KG1 (cell line): ENCODE measurements around the gene MCF2L2.
A peak's percentile ranks its signal among the peaks of the same experiment; 100 is the strongest.
"Not testable (repeated sequence)": the region's sequence is repeated elsewhere in the genome, so short reads cannot be mapped to it uniquely, and the experiment has no call there.

ENCODE experiments used
- DNase-seq: peaks from one replicate; lab custom pipeline; 2025; lab: John Stamatoyannopoulos, UW

Gene MCF2L2

DNA sequence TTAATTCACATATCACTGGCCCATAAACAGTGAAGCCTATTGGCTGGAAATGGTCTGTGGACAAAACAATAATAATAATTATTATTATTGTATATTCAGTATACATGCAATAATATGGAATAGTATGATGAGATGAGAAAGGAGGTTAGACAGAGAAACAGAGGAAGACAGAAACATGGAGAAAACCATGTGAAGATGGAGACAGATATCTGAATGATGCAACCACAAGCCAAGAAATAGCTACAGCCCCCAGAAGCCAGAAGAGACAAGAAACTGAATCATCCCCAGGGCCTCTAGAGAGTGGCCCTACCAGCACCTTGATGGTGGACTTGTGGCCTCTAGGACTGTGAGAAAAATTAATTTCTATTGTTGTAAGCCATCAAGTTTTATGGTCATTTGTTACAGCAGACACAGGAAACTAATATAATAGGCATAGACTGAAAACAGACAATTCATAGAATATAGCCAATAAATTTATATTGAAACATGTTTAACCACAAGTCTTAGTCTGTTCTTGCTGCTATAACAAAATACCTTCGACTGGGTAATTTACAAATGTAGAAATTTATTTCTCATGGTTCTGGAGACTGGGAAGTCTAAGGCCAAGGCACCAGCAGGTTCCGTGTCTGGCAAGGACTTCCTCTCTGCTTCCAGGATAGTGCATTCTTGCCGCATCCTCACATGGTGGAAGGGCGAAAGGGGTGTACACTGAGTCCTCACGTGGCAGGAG, 31.6 kb downstream of the MCF2L2 start:
- DNase-seq, result no peak

- DNase-seq, result no peak
Measured at GRCh38 chr3:183394150-183394549, 34.3 kb downstream of the MCF2L2 start.

GRCh38 chr3:183393625-183394024, 34.8 kb downstream of the MCF2L2 start:
- no peak for DNase-seq

GRCh38 chr3:183392186-183393034, 36.0 kb downstream of the MCF2L2 start:
- no peak for DNase-seq

DNA sequence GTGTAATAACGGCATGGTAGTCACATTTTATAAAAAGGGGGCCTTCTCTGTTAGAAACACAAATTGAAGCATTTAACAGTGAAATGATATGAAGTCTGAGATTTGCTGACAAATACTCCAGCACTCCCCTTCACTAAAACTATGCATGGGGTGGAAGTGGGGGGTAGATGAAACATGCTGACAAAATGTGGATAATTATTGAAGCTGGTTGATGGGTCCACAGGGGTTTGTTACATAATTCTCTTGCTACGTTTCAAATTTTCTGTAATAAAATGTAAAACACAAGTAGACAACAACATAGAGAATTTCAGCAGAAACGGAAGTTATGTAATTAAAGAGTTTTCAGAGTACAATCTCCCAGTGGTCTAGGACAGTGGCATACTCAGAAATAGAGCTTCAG, 37.0 kb downstream of the MCF2L2 start:
- no peak for DNase-seq

- no peak for DNase-seq
Measured at GRCh38 chr3:183390844-183391243, 37.6 kb downstream of the MCF2L2 start.

DNA sequence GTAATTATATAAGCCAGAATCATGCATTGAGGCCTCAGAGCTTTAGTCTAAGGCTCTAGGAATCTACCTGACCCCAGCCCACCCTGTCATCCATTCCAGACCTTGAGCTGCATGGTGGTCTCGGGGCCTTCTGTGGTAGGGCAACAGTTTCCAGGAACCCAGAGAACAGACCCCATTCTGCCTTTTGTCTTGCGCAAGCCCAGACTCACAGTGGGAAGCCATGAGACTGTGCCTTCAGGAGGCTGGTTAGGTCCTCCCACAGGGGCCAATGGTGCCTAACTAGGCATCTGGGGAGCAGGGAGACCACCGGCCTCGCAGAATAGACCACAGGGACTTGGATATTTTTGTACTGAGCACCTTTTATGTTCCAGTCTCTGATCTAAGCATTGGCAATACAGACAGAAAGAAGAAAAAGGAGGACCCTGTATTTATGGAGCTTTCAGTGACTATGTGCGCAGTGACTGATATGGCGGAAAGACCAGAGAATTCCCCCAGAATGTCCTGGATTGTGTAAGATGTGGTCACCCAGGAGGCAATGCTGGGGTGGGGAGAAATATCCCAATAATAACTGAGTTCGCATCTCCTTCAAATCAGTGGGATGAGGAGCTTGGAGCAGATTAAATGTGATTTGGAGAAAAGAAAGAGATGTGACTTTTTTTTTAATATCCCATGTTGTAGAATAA, 40.1 kb downstream of the MCF2L2 start:
- DNase-seq, result no peak

GRCh38 chr3:183387797-183388196, 40.6 kb downstream of the MCF2L2 start:
- DNase-seq, result no peak

DNA sequence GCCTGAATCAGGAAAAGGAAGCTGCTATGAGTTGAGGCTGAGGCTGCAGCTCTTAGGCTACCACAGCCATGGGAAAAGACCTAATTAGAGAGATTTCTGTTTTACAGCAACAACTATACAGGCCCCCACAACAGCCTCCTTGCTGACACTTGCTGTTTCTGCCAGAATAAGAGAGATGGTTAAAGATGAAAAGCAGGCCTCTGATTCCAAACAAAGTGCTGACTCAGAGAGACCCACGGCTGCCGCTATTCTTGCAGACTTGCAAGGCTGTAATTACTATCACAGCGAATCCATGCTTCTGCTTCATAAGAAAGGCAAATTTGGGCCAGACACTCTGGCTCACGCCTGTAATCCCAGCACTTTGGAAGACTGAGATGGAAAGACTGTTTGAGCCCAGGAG, 41.8 kb downstream of the MCF2L2 start:
- DNase-seq, result no peak

- DNase-seq, result peak; percentile 40
Measured at GRCh38 chr3:183385698-183386613, 42.5 kb downstream of the MCF2L2 start.

- no peak for DNase-seq
Measured at GRCh38 chr3:183381673-183382072, 46.7 kb downstream of the MCF2L2 start.

DNA sequence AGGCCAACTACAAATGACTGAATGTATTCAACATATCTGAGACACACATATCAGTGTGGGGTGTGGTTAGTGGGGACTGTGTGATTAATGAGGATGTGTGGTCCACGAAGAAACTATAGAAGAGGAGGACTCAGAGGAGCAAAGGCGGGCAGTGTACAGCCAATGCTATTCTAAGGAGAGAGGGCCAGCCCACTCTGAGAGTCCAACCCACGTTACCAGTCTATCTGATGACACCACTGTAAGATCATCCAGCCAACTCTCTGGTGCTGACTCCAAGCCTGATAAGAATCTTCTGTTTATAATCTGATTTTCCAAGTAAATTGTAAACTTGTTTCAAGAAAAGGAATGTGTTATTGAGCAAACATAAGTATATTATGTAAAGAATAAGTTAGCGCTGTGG, 47.2 kb downstream of the MCF2L2 start:
- no peak for DNase-seq

GRCh38 chr3:183378951-183379350, 49.5 kb downstream of the MCF2L2 start:
- DNase-seq, result no peak

- DNase-seq, result no peak
Measured at GRCh38 chr3:183378545-183378944, 49.9 kb downstream of the MCF2L2 start.

DNA sequence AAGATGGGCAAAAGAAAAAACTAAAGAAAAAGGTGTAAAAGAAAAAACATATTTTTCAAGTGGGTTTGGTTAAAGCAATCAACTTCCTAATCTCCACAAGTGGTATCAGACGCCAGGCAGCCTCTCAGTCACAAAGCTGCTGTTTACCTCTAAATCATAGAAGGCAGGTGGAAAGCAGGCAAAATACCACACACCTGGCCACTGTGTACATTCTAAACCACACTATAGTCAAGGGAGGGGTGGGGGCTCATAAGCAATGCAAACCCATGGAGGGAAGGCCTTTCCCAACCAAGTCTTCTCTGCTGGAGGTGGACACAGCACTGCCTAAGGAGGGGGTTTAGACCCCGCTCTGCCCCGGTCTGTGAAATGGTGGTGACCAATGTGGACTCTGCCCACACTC, 50.4 kb downstream of the MCF2L2 start:
- DNase-seq, result no peak

DNA sequence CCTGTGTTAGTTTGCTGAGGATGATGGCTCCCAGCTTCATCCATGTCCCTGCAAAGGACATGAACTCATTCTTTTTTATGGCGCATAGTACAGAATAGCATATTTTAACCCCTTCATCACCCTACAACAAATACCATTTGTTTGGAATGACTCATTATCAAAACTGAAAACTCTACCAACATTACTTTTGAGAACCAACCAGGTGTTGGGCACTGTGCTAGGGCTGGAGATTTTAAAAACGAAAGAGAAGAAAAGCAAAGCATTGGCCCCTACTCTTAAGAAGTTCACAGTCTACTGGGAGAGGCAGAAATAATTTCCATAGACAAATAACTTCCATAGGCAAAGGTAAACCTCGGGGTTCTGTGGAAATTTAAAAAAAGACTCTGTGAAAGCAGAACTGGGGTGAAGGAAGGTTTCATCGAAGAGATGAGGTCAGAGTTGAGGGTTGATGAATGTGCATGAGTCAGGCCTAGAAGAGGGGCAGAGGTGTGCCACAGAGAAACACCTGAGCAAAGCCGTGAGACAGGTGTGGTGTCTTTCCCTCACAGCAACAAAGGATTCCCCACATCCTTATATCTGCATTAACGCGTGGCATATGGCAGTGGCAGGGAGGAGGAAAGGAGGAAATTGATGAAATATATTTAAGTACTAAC, 51.0 kb downstream of the MCF2L2 start:
- no peak for DNase-seq

DNA sequence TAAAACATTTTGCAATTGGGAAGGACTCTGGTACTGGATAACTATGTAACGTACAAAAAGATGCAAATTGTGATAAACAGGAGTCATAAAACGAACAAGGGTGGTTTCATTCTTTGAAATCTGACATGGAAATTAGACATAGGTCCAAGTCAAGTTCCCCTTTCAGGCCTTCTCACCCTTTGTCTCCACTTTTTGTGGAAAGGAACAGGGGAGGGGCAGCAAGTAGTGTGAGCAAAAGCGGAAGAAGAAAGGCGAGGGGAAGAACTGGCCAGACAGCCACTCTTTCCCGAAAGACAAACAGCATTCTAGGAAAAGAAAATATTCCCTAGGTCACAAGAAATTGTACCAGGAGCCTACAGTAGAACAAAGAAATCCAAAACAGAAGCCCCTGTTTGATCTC, 52.6 kb downstream of the MCF2L2 start:
- no peak for DNase-seq

GRCh38 chr3:183375337-183375736, 53.1 kb downstream of the MCF2L2 start:
- DNase-seq, result no peak

- DNase-seq, result no peak
Measured at GRCh38 chr3:183372911-183373310, 55.5 kb downstream of the MCF2L2 start.

GRCh38 chr3:183371600-183371968, 56.8 kb downstream of the MCF2L2 start:
- DNase-seq, result not testable (repeated sequence)

DNA sequence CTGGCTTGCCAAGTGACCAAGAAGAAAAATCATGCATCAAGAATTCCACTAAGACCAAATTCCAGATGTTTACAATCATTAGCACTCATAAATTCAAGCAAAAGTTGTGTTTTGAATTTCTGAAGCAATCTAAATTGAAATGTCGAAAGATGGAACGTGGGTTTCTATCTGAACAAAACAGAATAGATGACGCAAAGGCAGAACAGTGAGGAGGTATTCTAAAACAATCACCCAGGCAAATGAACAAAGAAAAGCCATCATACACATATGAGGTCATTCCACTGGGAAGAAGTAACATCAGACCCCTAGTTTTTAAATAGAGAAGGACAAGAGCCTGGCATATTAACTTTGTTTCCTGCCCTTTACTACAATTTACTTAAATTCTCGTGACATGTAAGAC, 58.0 kb downstream of the MCF2L2 start:
- no peak for DNase-seq
